T-helper 1 cell (primary cell): ENCODE results near the gene PTPRN2.

Source experiments
- DNase-seq, 5 donors: peaks; one replicate each; pipeline ENCODE4 v3.0.0-alpha.2; 2012 to 2020

Gene PTPRN2

GRCh38 chr7:158017111-158018097, 570.2 kb downstream of the PTPRN2 start:
- DNase-seq, result no peak

- no peak for DNase-seq
Measured at GRCh38 chr7:158016180-158017097, 571.2 kb downstream of the PTPRN2 start.

- no peak for DNase-seq
Measured at GRCh38 chr7:158015403-158016179, 572.0 kb downstream of the PTPRN2 start.

DNA sequence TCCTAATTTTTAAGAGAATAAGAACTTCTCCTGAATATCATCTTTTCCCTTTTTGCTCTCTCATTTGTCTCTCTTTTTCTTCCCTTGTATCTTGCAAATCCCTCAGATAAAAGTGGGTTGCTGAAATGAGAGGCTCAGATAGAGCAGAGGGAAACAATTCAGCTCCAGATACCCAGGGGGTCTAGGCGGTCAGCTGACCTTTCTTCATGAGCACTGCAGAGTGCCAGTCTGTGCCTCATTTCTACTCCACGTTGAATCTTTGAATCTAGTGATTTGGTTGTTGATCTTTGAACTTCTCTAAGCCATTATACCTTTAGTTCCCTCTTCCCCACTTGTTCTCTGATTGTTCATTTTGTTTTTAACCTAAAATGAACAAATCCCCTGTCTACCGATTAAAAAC, 572.6 kb downstream of the PTPRN2 start:
- no peak for DNase-seq

- DNase-seq, result no peak
Measured at GRCh38 chr7:158013085-158013668, 574.4 kb downstream of the PTPRN2 start.

GRCh38 chr7:158011941-158012340, 575.7 kb downstream of the PTPRN2 start:
- DNase-seq, result no peak

DNA sequence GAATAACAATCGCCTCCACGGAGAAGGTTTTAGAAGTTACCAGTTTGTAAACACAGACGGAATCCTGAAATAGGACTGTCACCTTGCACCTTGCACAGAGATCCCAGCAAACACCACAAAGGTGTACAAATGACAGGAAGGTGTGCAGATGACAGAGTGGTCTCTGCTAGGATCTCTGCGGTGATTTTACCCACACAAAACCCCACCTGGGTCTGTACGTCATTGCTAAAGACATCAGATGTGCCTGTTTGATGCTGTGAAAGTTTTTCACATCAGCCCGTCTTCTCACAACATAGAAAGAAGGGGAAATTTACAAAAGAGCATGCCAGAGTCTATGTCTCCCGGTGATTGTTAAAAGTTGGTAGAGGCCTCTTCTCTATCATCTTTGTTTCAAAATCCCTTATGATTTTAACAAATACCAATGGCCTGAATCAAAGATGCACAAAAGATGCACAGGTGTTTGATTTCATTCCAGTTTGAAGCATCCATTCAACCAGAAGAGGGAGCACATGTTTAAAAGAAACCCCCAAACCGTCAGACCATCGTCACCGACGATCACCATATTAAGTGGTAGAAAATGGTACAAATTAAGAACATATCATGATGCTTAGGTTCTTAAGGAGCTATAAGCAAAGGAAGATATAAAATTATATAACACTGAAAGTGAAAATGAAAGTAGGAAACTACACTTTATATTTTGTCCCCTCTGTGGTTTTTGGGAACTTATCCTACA, 576.5 kb downstream of the PTPRN2 start:
- no peak for DNase-seq

- no peak for DNase-seq
Measured at GRCh38 chr7:158009886-158010285, 577.7 kb downstream of the PTPRN2 start.

- no peak for DNase-seq
Measured at GRCh38 chr7:158008267-158008666, 579.4 kb downstream of the PTPRN2 start.

- DNase-seq, result no peak
Measured at GRCh38 chr7:158007697-158008257, 579.8 kb downstream of the PTPRN2 start.

- DNase-seq, result no peak
Measured at GRCh38 chr7:158006841-158007696, 580.6 kb downstream of the PTPRN2 start.

DNA sequence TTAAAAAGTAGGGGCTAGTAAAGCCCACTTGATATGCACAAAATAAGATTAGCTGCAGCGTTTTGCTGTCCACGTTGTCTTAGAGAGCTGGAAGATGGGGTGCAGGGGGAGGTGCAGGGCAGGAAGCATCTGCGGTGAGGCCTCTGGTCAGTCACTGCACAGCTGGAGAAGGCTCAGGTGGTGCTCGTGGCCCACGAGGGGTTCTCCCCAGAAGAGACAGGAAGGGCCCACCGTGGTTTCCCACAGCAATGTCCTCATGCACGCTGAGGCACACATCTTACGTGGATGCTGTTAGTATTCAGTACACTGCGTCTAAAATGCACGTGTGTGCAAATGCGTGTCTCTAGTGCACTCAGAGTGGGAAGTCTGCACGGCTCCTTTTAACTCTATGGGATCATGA, 582.1 kb downstream of the PTPRN2 start:
- DNase-seq, result no peak

- DNase-seq, result no peak
Measured at GRCh38 chr7:158004123-158004490, 583.5 kb downstream of the PTPRN2 start.

- DNase-seq, result no peak
Measured at GRCh38 chr7:158003441-158004122, 584.0 kb downstream of the PTPRN2 start.

GRCh38 chr7:158002486-158003080, 585.0 kb downstream of the PTPRN2 start:
- no peak for DNase-seq

GRCh38 chr7:158001621-158002320, 585.9 kb downstream of the PTPRN2 start:
- DNase-seq, result no peak

DNA sequence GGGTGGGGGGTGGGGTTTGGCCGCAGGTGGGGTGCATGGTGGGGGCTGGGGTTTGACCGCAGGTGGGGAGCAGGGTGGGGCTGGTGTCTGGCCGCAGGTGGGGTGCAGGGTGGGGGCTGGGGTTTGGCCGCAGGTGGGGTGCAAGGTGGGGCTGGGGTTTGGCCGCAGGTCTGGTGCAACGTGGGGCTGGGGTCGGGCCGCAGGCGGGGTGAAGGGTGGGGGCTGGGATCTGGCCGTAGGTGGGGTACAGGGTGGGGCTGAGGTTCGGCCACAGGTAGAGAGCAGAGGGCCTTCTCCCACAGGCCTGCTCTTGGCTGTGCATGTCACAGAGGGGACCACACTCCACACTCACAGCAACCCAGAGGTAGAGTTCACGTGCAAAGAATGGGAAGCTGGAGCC, 586.6 kb downstream of the PTPRN2 start:
- DNase-seq, result no peak

DNA sequence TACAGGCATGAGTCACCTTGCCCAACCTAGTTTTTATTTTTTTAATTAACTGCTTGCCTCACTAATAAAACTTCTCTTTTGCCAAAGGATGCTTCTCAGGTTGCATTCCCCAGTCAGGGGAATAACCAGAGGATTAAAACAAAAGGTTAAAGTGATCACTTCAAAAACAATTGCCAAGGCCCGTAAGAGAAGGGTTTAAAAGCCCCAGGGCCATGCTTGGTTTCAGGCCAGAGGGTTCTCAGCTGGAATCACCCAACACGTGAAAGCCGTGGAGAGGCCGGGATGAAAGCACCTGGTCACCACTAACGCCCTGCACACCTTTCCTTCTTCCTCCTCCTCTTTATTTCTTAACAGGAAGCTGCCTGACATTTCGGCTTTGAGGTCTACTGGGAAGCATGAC, 587.5 kb downstream of the PTPRN2 start:
- no peak for DNase-seq
